Measurements from ENCODE around the gene GRAP2.
"Not testable (repeated sequence)": the region's sequence is repeated elsewhere in the genome, so short reads cannot be mapped to it uniquely, and the experiment has no call there.

Gene GRAP2

GRCh38 chr22:39900306-39901227, at the start of gene GRAP2:
GRAP2 (plus strand) TSS chr22:39901084; CDS start chr22:39947107, 46,023 bp downstream.
- no peak for DNase-seq (ENCODE audit: low read depth in 2 of 2)

GRCh38 chr22:39851606-39852315, 49.1 kb upstream of the GRAP2 start:
- DNase-seq (ENCODE audit: low read depth in 2 of 2) = no peak

GRCh38 chr22:39852799-39853198, 48.1 kb upstream of the GRAP2 start:
- DNase-seq (ENCODE audit: low read depth in 2 of 2) = no peak

GRCh38 chr22:39856588-39856987, 44.3 kb upstream of the GRAP2 start:
- DNase-seq (ENCODE audit: low read depth in 2 of 2) = no peak

- DNase-seq (ENCODE audit: low read depth in 2 of 2) = no peak
Measured at GRCh38 chr22:39859903-39860588, 40.8 kb upstream of the GRAP2 start.

GRCh38 chr22:39868741-39869140, 32.1 kb upstream of the GRAP2 start:
- DNase-seq (ENCODE audit: low read depth in 2 of 2) = no peak

- DNase-seq (ENCODE audit: low read depth in 2 of 2) = not testable (repeated sequence)
Measured at GRCh38 chr22:39869797-39870196, 31.1 kb upstream of the GRAP2 start.

- no peak for DNase-seq (ENCODE audit: low read depth in 2 of 2)
Measured at GRCh38 chr22:39871008-39871798, 29.7 kb upstream of the GRAP2 start.

GRCh38 chr22:39872548-39872947, 28.3 kb upstream of the GRAP2 start:
- no peak for DNase-seq (ENCODE audit: low read depth in 2 of 2)

GRCh38 chr22:39873965-39874364, 26.9 kb upstream of the GRAP2 start:
- no peak for DNase-seq (ENCODE audit: low read depth in 2 of 2)

GRCh38 chr22:39875176-39875885, 25.6 kb upstream of the GRAP2 start:
- not testable (repeated sequence) for DNase-seq (ENCODE audit: low read depth in 2 of 2)

GRCh38 chr22:39877079-39877845, 23.6 kb upstream of the GRAP2 start:
- DNase-seq (ENCODE audit: low read depth in 2 of 2) = no peak

- no peak for DNase-seq (ENCODE audit: low read depth in 2 of 2)
Measured at GRCh38 chr22:39880722-39881121, 20.2 kb upstream of the GRAP2 start.

- DNase-seq (ENCODE audit: low read depth in 2 of 2) = no peak
Measured at GRCh38 chr22:39883057-39883456, 17.8 kb upstream of the GRAP2 start.

GRCh38 chr22:39889924-39890323, 11.0 kb upstream of the GRAP2 start:
- not testable (repeated sequence) for DNase-seq (ENCODE audit: low read depth in 2 of 2)

- DNase-seq (ENCODE audit: low read depth in 2 of 2) = no peak
Measured at GRCh38 chr22:39893526-39893925, 7.4 kb upstream of the GRAP2 start, which contains the start of gene ENTHD1. ENTHD1 (minus strand) TSS chr22:39893760; CDS start chr22:39887748, 6,012 bp downstream.

- no peak for DNase-seq (ENCODE audit: low read depth in 2 of 2)
Measured at GRCh38 chr22:39894554-39895092, 6.3 kb upstream of the GRAP2 start.

- DNase-seq (ENCODE audit: low read depth in 2 of 2) = no peak
Measured at GRCh38 chr22:39895682-39896081, 5.2 kb upstream of the GRAP2 start.

- no peak for DNase-seq (ENCODE audit: low read depth in 2 of 2)
Measured at GRCh38 chr22:39896313-39896996, 4.4 kb upstream of the GRAP2 start.
